SU-DHL-6 (cell line): ENCODE results near the gene POU2F3.

Source experiments
- EZH2phosphoT487 ChIP-seq: fragments of 200-600 bp; sonication (generic), shearing (Covaris generic); conservative IDR thresholded peaks from 2 replicates; pipeline ENCODE4 v1.6.1; 2018; ENCODE audit warnings: mild to moderate bottlenecking, antibody characterized with exemption, low read length, moderate library complexity, mixed read lengths
- TF ChIP-seq, protein P1 (sequence below): fragments of 200-600 bp; sonication (generic); IDR thresholded peaks from one replicate; pipeline ENCODE4 v1.5.1; 2017; ENCODE audit warnings: antibody characterized with exemption, mild to moderate bottlenecking, low read length, moderate library complexity; ENCODE audit not compliant: insufficient read depth, poor library complexity, severe bottlenecking

DNA sequence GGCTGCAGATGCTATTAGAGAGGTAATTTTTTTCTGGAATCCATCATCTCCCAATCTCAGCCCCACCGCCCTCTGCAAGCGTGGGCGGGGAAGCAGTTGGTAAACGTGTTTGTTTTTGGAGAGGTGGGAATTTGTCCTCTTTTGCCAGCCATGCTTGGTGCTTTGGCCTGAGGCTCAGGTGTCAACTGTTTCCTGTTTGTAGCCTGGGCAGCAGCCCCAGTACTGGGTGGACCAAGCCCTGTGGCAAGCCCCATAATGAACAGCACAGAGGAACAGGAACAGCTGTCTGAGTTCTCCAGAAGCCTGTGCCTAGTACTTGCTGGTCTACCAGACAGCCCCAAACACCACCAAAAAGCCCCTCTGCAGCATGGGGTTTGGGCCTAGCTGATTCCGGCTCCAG is 39.6 kb downstream of the POU2F3 start:
- TF ChIP-seq, protein P1, sequence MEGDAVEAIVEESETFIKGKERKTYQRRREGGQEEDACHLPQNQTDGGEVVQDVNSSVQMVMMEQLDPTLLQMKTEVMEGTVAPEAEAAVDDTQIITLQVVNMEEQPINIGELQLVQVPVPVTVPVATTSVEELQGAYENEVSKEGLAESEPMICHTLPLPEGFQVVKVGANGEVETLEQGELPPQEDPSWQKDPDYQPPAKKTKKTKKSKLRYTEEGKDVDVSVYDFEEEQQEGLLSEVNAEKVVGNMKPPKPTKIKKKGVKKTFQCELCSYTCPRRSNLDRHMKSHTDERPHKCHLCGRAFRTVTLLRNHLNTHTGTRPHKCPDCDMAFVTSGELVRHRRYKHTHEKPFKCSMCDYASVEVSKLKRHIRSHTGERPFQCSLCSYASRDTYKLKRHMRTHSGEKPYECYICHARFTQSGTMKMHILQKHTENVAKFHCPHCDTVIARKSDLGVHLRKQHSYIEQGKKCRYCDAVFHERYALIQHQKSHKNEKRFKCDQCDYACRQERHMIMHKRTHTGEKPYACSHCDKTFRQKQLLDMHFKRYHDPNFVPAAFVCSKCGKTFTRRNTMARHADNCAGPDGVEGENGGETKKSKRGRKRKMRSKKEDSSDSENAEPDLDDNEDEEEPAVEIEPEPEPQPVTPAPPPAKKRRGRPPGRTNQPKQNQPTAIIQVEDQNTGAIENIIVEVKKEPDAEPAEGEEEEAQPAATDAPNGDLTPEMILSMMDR = no peak
- no peak for TF ChIP-seq EZH2phosphoT487
